Cardiac atrium fibroblast (primary cell): ENCODE results near the gene DACH2. TPM values are rescaled to one million over a fixed set of nuclear protein-coding genes. Genes with fewer than 3 reads are reported as not detected.

Experiments used
- total RNA-seq: library from RNA; depleted of rRNA; stranded (reverse); fragments of >200 nt; gene quantifications from 2 replicates; pipeline ENCODE4 v1.2.3, GENCODE V29; 2015

Gene DACH2
- not detected in 2 replicates for total RNA-seq

GRCh38 chrX:86148024-86148511, at the start of gene DACH2:
Gene DACH2 (plus strand): TSS chrX:86148451.

Other genes starting within 250 kb of the DACH2 start
- gene CHM, start 100.9 kb upstream of the DACH2 start, total RNA-seq = 12.6 and 14.4 TPM in 2 replicates